Measurements from ENCODE around the gene RAMP2. TPM values are rescaled to one million over a fixed set of nuclear protein-coding genes. Genes with fewer than 3 reads are reported as not detected.
A peak's percentile ranks its signal among the peaks of the same experiment; 100 is the strongest.

Gene RAMP2
- total and polyA plus RNA-seq, 2 of the 13 experiments (the other 11 are each of a cell fraction or from before 2014, with no cell fraction given): 1.4 to 5.2 TPM

- peak; percentile 11; the same call in 1 of the 2 replicates for TF ChIP-seq TFAP4 (IDR thresholded peaks at IDR 0.05; ENCODE audit: borderline replicate concordance, low read depth)
- TF ChIP-seq TBX2 (CRISPR knock-in tag; IDR thresholded peaks at IDR 0.05; ENCODE audit: borderline replicate concordance): no peak
- TF ChIP-seq U2AF1 (optimal IDR thresholded peaks at IDR 0.05; ENCODE audit: low read depth, low read length): no peak
- TF ChIP-seq FOXP1 (IDR thresholded peaks at IDR 0.05): no peak
- TF ChIP-seq FOXP1 (CRISPR knock-in tag; IDR thresholded peaks at IDR 0.05): no peak
- TF ChIP-seq BRF2 (CRISPR knock-in tag; IDR thresholded peaks at IDR 0.05): no peak; the same call in 1 of the 2 replicates
- TF ChIP-seq FOXO4 (CRISPR knock-in tag; conservative IDR thresholded peaks at IDR 0.05): peak; percentile 99
- 0 out of 2 replicates have a peak, but pooled peaks have one; percentile 20 for TF ChIP-seq DZIP1 (CRISPR knock-in tag; IDR thresholded peaks at IDR 0.05)
- no peak for TF ChIP-seq RFX3 (CRISPR knock-in tag; IDR thresholded peaks at IDR 0.05)
- no peak for TF ChIP-seq ZFYVE20 (CRISPR knock-in tag; IDR thresholded peaks at IDR 0.05; ENCODE audit: borderline replicate concordance, low read depth)
- no peak for TF ChIP-seq ESRRA (CRISPR knock-in tag; IDR thresholded peaks at IDR 0.05; ENCODE audit: low read depth)
- TF ChIP-seq ZSCAN21 (CRISPR knock-in tag; IDR thresholded peaks at IDR 0.05; ENCODE audit: borderline replicate concordance): no peak
- 0 out of 2 replicates have a peak, but pooled peaks have one; percentile 64 for TF ChIP-seq ZNF549 (CRISPR knock-in tag; IDR thresholded peaks at IDR 0.05)
- TF ChIP-seq CREB3 (CRISPR knock-in tag; IDR thresholded peaks at IDR 0.05): no peak
- 0 out of 2 replicates have a peak, but pooled peaks have one; percentile 65 for TF ChIP-seq NFAT5 (CRISPR knock-in tag; IDR thresholded peaks at IDR 0.05)
- TF ChIP-seq ZNF30 (CRISPR knock-in tag; IDR thresholded peaks at IDR 0.05): 0 out of 2 replicates have a peak, but pooled peaks have one; percentile 91
- TF ChIP-seq HDAC1 (CRISPR knock-in tag; IDR thresholded peaks at IDR 0.05): no peak
Measured at GRCh38 chr17:42744283-42744805, 16.7 kb upstream of the RAMP2 start (continued).
